GM18951 (cell line): ENCODE results near the gene CAPN15.
A peak's percentile ranks its signal among the peaks of the same experiment; 100 is the strongest.

Source experiments
- POLR2A ChIP-seq: IDR thresholded peaks from 4 replicates; pipeline ENCODE4 v1.6.1; 2011; ENCODE audit warnings: mild to moderate bottlenecking; ENCODE audit not compliant: insufficient read length, insufficient read depth; ENCODE audit errors: extremely low read depth
- in situ Hi-C: fragments of 300-500 bp; cut with MboI; formaldehyde crosslinking; loops from one replicate; pipeline ENCODE4 v1.12.0; 2022; ENCODE audit warnings: low sequenced_read_pairs, mixed read lengths, inconsistent platforms; ENCODE audit not compliant: unreplicated experiment

The CAPN15 gene

DNA sequence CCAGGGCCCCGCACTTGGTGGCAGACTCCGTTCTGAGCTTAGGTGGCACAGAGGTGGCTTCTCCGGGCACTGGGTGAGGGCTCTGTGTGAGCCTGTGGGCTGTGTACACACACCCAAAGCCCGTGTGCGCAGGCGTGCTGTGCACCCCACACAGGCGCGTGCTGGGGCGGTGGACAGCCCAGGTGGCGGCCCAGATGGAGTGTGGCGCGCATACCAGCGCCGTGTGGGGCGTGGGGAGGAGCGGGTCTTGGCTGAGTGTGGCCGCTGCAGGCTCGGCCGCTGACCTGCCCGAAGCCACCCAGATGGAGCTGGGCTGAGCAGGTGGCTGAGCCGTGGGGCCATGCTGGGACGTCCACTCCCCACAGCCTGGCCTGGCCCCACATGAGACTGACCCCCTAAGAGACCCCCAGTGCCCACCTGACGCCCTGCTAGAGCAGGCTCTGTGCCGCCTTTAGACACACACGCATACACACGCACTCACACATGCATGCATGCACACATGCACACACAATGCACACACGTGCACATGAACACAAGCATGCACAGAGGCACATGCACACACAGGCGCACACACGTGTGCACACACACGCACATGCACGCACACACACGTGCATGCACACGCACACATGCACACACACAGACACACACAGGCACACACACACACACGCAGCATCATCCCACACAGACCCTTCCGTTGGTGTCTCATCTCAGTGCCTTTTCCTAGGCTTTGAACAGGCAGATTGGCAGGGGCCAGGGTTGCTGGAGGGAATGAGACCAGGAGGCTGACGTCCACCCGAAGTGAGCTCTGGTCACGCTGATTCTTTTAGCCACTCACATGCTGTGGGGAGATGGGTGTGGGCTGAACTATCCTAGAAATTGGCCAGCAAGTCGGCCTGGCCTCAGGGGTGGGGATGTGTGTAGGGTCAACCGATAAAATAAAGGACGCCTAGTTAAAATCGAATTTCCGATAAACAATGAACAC lies 34.7 kb downstream of the CAPN15 start:
- in situ Hi-C loops, result no loop called here

DNA sequence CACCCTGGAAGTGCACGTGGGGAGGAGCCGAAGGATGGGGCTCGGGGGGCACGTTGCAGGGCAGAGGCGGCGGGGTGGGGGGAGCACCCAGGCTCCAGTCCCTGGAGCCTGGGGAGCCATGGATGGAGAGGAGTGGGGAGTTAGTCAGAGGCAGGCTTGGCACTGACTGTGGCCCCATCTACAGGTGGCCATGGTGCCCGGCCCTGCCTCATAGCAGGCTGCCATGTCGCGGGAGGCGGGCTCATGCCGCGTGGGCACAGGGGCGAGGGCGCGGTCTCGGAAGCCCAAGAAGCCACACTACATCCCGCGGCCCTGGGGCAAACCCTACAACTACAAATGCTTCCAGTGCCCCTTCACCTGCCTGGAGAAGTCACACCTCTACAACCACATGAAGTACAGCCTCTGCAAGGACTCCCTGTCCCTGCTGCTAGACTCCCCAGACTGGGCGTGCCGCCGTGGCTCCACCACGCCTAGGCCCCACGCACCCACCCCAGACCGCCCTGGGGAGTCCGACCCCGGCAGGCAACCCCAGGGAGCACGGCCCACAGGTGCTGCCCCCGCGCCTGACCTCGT lies 35.6 kb downstream of the CAPN15 start:
- no peak for TF ChIP-seq POLR2A
- in situ Hi-C loops, result no loop called here

More for the DNA sequence above, 34.7 kb downstream of the CAPN15 start:
- TF ChIP-seq POLR2A, result no peak

DNA sequence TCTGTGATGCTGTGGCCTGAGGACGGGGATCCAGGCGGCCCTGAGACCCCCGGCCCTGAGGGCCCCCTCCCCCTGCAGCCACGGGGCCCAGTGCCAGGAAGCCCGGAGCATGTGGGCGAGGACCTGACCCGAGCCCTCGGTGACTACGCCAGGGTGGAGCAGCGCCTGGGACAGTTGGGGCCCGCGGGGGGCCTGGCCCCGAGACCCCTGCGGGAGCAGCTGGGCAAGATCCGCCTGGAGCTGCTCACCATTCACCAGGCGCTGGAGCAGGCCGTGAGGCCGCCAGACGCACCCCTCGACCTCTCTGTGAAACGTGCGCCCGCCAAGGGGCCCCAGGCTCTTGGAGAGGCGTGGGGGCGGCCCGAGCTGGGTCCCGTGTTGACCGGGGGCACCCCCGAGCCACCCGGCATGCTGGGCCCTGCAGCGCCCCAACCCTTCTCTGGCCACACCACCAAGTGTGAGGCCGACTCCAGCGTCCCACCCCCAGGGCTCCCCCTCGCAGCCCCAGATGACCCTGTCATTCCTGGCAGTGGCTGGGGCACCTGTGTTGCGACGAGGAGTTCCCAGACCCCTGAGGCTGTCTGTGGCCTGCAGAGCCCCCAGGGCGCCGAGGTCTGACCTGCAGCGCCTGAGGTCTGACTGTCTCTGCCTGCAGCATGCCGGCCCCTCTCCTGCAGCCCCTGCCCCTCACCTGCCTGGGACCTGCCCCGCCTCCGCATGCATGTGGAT lies 37.3 kb downstream of the CAPN15 start:
- in situ Hi-C loops, result no loop called here
- TF ChIP-seq POLR2A, result no peak

DNA sequence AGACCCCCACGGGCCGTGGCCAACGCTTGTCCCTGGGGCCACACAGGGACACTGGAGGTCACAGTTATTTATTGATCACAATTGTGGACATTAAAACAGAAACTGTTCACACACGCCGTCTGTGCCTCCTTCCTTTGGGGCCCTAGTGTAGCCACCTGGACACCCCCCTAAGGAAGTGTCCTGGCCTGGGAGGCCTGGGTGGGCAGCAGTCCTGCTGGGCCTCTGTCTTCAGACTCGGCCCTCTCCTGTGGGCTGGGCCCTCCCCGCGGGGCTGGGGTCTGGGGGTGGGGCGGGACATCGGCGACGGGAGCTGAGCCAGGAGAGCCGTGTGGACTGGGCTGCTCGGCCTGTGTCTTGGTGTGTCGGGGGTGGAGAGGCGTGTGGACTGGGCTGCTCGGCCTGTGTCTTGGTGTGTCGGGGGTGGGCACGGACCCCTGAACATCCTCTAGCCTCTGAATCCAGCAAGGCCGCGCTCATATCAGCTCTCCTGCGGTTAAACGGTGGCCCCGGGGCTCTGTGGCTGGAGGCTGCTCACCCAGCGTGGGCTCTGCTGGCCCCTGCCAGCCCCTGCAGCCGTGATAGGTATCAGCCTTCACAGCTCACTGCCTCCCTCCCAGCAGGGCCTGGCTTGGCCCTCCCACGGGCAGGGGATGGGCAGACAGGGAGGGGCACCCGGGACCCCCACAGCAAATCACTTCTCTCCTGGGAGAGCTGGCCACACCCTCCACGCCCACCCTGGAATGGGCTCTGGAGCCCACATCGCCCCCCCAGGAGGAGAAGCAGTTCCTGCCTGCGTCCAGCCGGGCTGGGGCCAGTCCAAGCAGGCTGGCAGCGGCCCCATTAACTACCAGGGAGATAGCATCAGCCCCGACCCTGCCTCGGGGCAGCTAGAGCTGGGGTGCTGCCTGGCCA lies 38.2 kb downstream of the CAPN15 start:
- TF ChIP-seq POLR2A, result no peak
- in situ Hi-C loops, result no loop called here

DNA sequence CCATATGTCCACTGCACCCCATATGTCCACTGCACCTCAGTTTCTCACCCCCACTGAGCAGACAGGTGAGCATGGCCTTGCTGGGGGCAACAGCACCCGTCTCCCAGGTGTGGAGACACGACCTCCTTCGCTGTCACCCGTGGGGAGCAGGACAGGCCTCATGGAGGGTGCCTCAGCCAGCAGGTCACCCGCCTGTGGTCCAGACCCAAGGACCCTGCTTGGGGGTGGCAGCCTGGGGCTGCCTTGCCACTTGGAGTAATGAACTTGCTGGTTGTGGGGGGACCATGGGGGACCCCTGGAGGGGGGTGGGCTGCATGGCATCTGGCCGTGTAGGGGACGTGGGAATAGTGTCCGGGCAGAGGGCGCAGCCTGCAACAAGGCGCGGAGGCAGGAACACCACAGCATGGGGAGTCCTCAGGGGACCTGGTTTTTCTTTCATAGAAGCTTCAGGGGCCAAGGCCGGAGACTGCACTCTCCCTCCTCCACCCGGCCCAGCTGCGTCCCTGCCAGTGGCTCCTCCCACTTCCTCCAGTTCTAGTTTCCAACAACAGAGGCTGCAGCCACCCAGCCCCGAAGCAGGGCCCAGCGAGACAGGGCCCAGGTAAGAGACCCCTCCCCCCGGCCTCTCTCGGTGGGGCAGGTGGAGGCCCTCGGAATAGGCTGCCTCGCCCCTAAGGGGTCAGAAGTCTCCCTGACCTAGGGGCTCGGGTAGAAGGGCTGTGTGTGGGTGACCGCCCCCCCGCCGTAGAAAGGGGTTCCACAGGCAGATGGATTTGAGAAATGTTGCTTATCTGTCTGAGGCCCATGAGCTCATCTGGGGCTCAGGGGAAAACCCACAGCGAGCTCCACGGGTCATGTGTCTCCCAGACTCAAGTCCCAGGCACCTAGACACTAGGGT lies 39.2 kb downstream of the CAPN15 start, which contains the start of gene NHLRC4:
TSS of gene NHLRC4 (plus strand) at position 531 of the 898 bp plus-strand sequence. CDS start 1,043 bp downstream, outside the sequence.
- peak; percentile 56 for TF ChIP-seq POLR2A
- in situ Hi-C loops, result no loop called here

DNA sequence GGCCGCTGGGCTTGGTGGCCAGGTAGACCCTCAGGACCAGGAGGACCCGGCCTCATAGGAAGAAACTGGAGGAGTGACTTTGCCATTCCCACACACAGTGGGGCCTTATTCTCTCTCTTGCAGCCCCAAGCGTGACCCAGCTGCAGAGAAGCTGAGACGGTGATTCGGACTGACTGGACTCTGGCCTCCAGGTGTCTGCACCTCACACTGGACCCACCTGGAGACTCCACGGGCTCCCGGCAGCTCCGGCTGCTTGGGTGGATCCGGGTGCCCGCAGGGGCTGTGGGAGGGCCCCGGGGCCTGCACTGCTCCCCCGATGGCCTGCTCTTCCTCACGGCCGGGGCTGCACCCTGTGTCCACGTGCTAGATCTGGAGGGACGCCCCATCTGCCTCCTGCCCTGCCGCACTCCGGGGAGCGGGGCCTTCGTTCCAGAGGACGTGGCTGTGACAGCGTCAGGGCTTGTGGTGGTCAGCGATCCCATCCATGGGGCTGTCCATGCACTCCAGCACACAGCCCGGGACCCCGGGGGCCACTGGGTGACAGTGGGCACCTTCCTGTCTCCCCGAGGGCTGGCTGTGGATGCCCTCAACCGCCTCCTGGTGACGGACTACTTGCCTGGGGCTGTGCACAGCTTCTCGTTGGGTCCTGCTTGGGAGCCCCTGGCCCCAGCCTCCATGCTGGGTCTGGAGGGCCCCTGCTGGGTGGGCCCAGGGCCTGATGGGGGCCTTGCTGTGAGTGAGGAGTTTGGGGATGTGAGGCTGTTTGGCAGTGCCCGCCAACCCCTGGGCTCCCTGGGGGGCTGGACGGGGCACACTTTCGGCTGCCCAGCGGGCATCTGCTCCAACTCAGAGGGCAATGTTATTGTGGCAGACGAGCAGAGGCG lies 40.1 kb downstream of the CAPN15 start:
- in situ Hi-C loops, result no loop called here
- TF ChIP-seq POLR2A, result no peak

DNA sequence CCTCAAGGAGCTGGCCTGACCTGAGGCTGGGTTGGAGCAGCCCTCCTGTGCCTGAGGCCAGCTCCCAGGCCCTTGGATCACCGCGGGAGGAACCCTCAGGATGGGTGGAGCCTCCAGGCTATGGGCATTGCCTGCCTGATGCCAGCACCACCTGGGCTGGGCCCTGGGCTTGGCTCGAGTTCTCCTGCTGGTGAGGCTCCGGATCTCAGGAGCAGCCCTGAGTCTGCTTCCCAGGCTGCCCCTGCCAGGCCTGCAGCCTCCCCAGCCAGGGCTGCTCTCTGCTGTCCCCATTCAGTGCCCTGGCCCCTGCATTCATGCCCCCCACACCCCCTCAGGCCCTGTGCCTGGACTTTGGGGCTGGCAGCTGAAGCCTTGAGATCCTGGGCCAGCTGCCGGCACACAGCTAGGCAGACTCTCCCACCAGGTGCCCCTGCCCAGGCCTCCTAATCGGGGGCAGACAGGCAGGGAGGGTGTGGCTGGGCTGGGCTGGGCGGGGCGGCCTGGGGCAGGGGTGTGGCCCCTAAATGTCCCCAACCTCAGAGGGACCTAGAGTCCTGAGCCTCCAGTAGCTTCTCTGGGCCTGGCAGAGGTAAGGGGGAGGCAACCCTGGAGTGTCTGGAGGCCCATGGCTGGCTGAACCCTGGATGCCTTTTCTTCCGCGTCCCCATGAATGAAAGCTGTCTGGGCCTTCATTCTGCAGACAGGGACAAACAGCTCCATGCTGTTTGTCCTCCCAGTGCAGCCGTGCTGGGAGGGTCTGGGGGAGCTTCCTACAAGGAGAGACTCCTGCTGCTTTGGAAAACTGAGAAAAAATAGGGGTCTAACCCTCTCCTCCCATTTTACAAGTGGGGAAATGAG lies 41.1 kb downstream of the CAPN15 start:
- no peak for TF ChIP-seq POLR2A
- in situ Hi-C loops, result no loop called here

DNA sequence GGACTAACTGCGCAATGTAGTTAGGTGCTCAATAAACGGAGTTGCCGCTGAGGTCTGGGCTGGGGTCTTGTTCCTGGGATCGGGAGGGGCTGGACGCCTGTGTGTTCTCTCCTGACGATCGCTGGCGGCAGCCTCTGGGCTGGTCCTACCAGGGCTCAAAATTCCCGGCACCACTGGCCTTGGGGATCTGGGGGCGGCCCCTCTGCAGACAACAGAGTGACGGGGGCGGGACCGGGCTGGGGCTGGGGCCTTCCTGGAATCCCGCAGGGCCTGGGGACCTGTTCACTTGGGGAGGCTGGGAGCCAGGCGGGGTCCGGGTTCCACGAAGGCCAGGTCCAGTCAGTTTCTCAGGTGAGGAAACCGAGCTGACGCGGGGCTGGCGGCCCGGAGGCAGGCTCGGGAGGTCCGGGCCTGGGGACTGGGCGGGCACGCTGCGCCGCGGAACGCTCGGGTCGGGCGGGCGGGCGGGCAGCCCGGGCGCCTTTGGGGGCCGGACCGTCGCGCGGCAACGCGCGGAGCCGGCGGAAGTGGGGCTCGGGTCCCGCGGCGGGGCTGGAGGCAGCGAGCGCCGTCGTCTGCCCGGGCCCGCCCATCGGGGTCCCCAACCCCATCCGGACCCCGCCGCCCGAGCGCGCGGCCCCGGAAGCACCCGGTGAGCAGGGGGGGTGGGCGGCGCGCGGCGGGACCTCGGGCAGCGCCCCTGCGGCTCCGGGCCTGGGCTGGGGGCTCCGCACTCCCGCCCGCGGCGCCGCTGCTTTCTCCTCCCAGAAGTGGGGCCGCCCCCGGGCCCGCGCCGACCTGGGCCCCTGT lies 42.1 kb downstream of the CAPN15 start, which contains the start of gene PIGQ:
TSS of gene PIGQ (plus strand) at position 524 of the 810 bp plus-strand sequence. CDS start 4,107 bp downstream, outside the sequence.
- TF ChIP-seq POLR2A, result peak; percentile 60
- in situ Hi-C loops, result no loop called here

DNA sequence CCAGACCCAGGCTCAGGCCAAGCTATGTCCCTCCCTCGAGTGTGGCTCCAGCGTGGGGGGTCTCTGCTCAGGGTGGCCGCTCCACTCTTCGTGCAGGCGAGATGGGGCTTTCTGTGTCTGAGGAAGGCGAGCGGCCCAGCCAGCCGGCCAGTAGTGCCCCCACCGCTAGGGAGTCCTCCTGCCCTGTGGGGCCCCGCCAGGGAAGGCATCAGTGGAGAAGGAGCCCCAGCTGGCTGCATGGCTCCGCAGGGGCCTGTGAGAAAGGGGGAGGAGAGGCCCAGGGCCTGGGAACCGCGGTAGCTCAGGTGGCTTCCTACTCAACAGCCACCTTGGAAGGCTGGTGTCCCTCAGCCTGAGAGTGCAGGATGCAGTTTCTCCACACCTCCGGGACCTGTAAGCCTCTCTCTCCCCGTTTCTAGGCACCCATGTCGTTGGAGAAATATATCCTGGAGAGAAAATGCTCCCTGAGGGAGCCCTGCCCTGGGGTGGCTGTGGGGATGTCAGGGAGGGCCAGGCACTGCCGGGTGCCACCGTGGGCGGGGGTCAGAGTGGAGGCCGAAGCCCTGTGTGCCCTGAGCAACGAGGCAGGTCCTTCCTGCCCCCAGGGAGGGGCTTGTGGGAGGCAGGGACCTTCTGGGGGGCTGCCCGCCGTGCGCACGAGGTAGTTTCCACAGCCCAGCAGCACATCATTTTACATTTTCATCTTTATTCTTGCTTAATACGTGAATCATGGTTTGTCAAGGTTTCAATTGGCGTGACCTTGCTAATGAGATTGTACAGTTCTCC lies 45.5 kb downstream of the CAPN15 start:
- no peak for TF ChIP-seq POLR2A
- in situ Hi-C loops, result no loop called here
